ENCODE results near the gene RAD54L2.
"Not testable (repeated sequence)": the region's sequence is repeated elsewhere in the genome, so short reads cannot be mapped to it uniquely, and the experiment has no call there.

Gene RAD54L2

GRCh38 chr3:51519848-51520247, 18.7 kb upstream of the RAD54L2 start:
- H3K4me1 ChIP-seq (ENCODE audit: control insufficient read depth, insufficient read depth, low read length) = no peaks in the 10 kb centered on the region
- H3K9me3 ChIP-seq (replicated peaks; ENCODE audit: low read length) = no peaks in the 10 kb centered on the region
- H3K36me3 ChIP-seq (ENCODE audit: insufficient read depth, low read length) = no peaks in the 10 kb centered on the region
- H3K9ac ChIP-seq (ENCODE audit: low read depth, low read length) = no peak overlapping the region
- peaks cover 15% of the 10 kb centered on the region for H3K27me3 ChIP-seq (ENCODE audit: control insufficient read depth, insufficient read depth, low read length)
- H3K4me2 ChIP-seq (ENCODE audit: low read length) = no peak overlapping the region
- no peak overlapping the region for H3K4me3 ChIP-seq (ENCODE audit: low read length)

DNA sequence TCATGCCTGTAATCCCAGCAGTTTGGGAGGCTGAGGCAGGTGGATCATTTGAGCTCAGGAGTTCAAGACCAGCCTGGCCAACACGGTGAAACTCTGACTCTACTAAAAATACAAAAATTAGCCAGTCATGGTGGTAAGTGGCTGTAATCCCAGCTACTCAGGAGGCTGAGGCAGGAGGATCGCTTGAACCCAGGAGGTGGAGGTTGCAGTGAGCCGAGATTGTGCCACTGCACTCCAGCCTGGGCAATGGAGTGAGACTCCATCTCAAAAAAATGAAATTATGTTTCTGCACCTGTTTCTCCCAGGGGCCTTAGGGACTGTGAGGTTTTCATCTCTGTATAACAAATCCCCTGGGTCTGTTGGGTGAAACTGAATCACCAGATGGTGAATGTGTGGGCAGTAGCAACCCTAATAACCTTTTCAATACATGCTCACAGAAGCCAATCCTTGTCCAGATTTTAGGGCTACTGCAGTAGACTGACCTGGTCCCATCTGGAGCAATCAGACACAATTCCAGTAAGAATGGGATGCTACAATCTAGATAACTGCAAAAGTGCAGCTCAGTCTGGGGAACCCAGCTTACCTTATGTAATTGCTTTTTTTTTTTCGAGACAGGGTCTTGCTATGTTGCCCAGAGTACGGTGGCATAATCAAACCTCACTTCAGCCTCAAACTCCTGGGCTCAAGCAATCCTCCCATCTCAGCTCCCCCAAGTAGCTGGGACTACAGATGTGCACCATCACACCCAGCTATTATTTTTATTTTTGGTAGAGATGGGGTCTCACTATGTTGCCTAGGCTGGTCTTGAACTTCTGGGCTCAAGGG, 17.4 kb upstream of the RAD54L2 start:
- H3K9me3 ChIP-seq (replicated peaks; ENCODE audit: low read length); H3K4me2 ChIP-seq (ENCODE audit: low read length); H3K4me1 ChIP-seq (ENCODE audit: control insufficient read depth, insufficient read depth, low read length); H3K4me3 ChIP-seq (ENCODE audit: low read length); H3K9ac ChIP-seq (ENCODE audit: low read depth, low read length); H3K36me3 ChIP-seq (ENCODE audit: insufficient read depth, low read length): not testable (repeated sequence)
- H3K27me3 ChIP-seq (ENCODE audit: control insufficient read depth, insufficient read depth, low read length) = peaks cover 17% of the 10 kb centered on the region

DNA sequence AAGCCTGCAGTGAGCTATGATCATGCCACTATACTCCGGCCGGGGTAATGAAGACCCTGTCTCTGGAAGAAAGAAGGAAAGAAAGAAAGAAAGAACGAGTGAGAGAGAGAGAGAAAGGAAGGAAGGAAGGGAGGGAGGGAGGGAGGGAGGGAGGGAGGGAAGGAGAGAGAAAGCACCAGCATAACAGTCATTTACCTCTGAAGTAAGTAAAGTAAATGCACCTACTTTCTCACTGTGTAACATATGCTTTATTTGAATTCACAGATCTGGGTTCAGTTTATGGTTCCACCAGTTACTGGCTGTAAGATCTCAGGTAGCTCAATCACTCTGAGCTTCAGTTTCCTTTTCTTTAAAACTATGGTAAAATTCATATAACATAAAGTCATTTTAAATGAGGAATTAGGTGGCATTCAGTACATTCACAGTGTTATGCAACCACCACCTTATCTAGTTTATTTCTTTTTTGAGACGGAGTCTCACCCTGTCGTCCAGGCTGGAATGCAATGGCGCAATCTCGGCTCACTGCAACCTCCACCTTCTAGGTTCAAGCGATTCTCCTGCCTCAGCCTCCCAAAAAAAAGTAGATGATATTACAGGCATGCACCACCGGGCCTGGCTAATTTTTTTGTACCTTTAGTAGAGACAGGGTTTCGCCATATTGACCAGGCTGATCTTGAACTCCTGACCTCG, 16.1 kb upstream of the RAD54L2 start:
- Histone ChIP-seq H3K9ac (ENCODE audit: low read depth, low read length) (no peak overlapping the region), H3K36me3 (ENCODE audit: insufficient read depth, low read length) (no peaks in the 10 kb centered on the region), H3K9me3 (replicated peaks; ENCODE audit: low read length) (no peaks in the 10 kb centered on the region), H3K4me3 (ENCODE audit: low read length) (no peak overlapping the region), H3K4me1 (ENCODE audit: control insufficient read depth, insufficient read depth, low read length) (no peaks in the 10 kb centered on the region), H3K4me2 (ENCODE audit: low read length) (no peak overlapping the region), H3K27me3 (ENCODE audit: control insufficient read depth, insufficient read depth, low read length) (peaks cover 24% of the 10 kb centered on the region)

- not testable (repeated sequence) for H3K36me3 ChIP-seq (ENCODE audit: insufficient read depth, low read length); H3K9me3 ChIP-seq (replicated peaks; ENCODE audit: low read length); H3K4me3 ChIP-seq (ENCODE audit: low read length); H3K9ac ChIP-seq (ENCODE audit: low read depth, low read length); H3K4me2 ChIP-seq (ENCODE audit: low read length); H3K4me1 ChIP-seq (ENCODE audit: control insufficient read depth, insufficient read depth, low read length)
- peaks cover 17% of the 10 kb centered on the region for H3K27me3 ChIP-seq (ENCODE audit: control insufficient read depth, insufficient read depth, low read length)
Measured at GRCh38 chr3:51524874-51525273, 13.6 kb upstream of the RAD54L2 start.

- no peaks in the 10 kb centered on the region for H3K9me3 ChIP-seq (replicated peaks; ENCODE audit: low read length)
- H3K4me1 ChIP-seq (ENCODE audit: control insufficient read depth, insufficient read depth, low read length) = no peaks in the 10 kb centered on the region
- no peaks in the 10 kb centered on the region for H3K36me3 ChIP-seq (ENCODE audit: insufficient read depth, low read length)
- H3K4me3 ChIP-seq (ENCODE audit: low read length) = no peak overlapping the region
- no peak overlapping the region for H3K4me2 ChIP-seq (ENCODE audit: low read length)
- peaks cover 29% of the 10 kb centered on the region for H3K27me3 ChIP-seq (ENCODE audit: control insufficient read depth, insufficient read depth, low read length)
- H3K9ac ChIP-seq (ENCODE audit: low read depth, low read length) = no peak overlapping the region
Measured at GRCh38 chr3:51530485-51530884, 8.0 kb upstream of the RAD54L2 start.

DNA sequence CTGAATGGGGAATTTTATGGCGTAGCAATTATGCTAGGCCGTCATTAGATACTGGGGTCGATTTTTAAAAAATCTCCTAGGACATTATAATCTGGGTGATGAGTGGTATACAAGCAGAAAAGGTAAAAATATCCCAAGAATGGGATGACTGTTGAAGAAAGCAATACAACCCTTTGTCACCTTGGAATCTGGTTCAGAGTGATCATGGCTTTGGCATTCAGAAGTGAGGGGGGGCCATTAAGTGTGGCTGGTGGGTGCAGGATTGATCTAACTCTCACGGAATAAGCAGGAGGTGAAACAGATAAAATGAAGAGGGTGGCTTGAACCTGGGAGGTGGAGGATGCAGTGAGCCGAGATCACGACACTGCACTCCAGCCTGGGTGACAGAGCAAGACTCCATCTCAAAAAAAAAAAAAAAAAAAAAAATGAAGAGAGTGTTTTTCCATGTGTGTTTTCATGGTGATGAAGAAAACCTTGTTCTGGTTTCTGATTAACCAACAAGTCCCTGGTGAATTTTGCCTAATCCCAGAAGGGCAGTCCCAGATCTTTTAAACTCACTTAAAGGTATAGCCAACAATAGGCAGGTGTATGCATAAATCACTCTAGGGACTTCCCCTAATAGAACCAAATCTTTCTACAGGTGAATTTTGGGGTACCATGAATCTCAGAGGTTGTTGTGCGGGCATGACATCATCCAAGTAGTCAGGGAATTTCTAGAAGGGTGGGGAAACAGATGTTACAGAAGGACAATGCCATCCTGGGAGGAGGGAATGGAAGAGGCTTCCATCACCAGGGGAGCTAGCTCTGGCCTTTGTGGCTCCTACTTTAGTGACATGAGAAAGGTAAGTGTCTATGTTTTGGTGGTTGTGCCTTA, 3.1 kb upstream of the RAD54L2 start:
- Histone ChIP-seq H3K27me3 (ENCODE audit: control insufficient read depth, insufficient read depth, low read length) (peaks cover 17% of the 10 kb centered on the region), H3K9ac (ENCODE audit: low read depth, low read length) (no peak overlapping the region), H3K4me2 (ENCODE audit: low read length) (no peak overlapping the region), H3K36me3 (ENCODE audit: insufficient read depth, low read length) (no peaks in the 10 kb centered on the region), H3K9me3 (replicated peaks; ENCODE audit: low read length) (no peaks in the 10 kb centered on the region), H3K4me3 (ENCODE audit: low read length) (no peak overlapping the region), H3K4me1 (ENCODE audit: control insufficient read depth, insufficient read depth, low read length) (peaks cover 13% of the 10 kb centered on the region)

DNA sequence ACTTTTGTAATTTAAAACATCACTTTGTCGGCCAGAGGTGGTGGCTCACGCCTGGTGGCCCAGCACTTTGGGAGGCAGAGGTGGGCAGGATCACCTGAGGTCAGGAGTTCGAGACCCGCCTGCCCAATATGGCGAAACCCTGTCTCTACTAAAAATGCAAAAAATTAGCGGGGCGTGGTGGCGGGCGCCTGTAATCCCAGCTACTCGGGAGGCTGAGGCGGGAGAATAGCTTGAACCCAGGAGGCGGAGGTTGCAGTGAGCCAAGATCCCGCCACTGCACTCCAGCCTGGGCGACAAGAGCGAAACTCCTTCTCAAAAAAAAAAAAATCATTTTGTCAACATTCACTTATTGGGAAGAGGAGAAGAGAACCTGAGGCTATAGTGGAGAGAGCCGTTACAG, 888 bp upstream of the RAD54L2 start:
- Histone ChIP-seq H3K4me1 (ENCODE audit: control insufficient read depth, insufficient read depth, low read length) (peaks cover 21% of the 10 kb centered on the region), H3K9ac (ENCODE audit: low read depth, low read length) (peak overlapping the region; percentile 99), H3K4me3 (ENCODE audit: low read length) (peak overlapping the region; percentile 85), H3K4me2 (ENCODE audit: low read length) (peak overlapping the region; percentile 95)
- not testable (repeated sequence) for H3K36me3 ChIP-seq (ENCODE audit: insufficient read depth, low read length); H3K27me3 ChIP-seq (ENCODE audit: control insufficient read depth, insufficient read depth, low read length); H3K9me3 ChIP-seq (replicated peaks; ENCODE audit: low read length)

GRCh38 chr3:51538115-51538458, 432 bp upstream of the RAD54L2 start:
- H3K27me3 ChIP-seq (ENCODE audit: control insufficient read depth, insufficient read depth, low read length) = peaks cover under 1% of the 10 kb centered on the region
- H3K9me3 ChIP-seq (replicated peaks; ENCODE audit: low read length) = no peaks in the 10 kb centered on the region
- peak overlapping the region; percentile 85 for H3K4me3 ChIP-seq (ENCODE audit: low read length)
- H3K4me1 ChIP-seq (ENCODE audit: control insufficient read depth, insufficient read depth, low read length) = peaks cover 21% of the 10 kb centered on the region
- peak overlapping the region; percentile 95 for H3K4me2 ChIP-seq (ENCODE audit: low read length)
- H3K9ac ChIP-seq (ENCODE audit: low read depth, low read length) = peak overlapping the region; percentile 99
- peaks cover 2% of the 10 kb centered on the region for H3K36me3 ChIP-seq (ENCODE audit: insufficient read depth, low read length)

DNA sequence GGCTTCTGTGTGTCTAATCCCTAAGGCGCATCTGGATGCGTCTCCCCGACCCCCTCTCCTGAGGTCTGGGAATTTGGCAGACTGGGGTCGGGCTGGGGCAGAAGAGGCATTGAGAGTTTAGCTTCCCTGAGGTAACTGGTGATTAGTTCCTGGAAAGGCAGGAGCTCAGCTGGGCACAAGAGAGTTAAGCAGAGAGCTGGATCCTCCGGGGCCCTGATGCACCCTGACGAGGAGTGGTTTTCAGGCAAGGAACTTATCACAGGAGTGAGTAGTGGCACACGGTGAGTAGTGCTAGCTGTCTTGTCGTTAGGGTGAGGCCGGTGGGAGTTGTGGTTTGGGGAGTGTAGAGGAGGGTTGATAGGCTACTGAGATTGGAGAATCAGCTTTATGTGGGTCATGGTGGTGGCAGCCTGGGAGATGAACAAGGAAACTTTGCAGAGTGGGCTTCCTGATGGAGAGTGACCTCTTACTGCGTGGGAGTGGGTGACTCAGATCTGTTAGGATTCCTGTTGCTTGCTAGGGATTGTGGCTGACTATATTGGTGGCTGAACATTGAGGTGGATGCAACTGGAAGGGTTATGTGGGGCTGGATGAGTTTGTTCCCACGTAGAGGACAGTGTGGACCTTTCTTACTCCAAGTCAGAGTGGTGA, 897 bp downstream of the RAD54L2 start:
- H3K27me3 ChIP-seq (ENCODE audit: control insufficient read depth, insufficient read depth, low read length) = no peaks in the 10 kb centered on the region
- peaks cover 21% of the 10 kb centered on the region for H3K4me1 ChIP-seq (ENCODE audit: control insufficient read depth, insufficient read depth, low read length)
- peak overlapping the region; percentile 95 for H3K4me2 ChIP-seq (ENCODE audit: low read length)
- peak overlapping the region; percentile 99 for H3K9ac ChIP-seq (ENCODE audit: low read depth, low read length)
- H3K9me3 ChIP-seq (replicated peaks; ENCODE audit: low read length) = no peaks in the 10 kb centered on the region
- peak overlapping the region; percentile 85 for H3K4me3 ChIP-seq (ENCODE audit: low read length)
- H3K36me3 ChIP-seq (ENCODE audit: insufficient read depth, low read length) = peaks cover 8% of the 10 kb centered on the region

- Histone ChIP-seq H3K36me3 (ENCODE audit: insufficient read depth, low read length) (peaks cover 14% of the 10 kb centered on the region), H3K4me1 (ENCODE audit: control insufficient read depth, insufficient read depth, low read length) (peaks cover 18% of the 10 kb centered on the region)
- not testable (repeated sequence) for H3K9me3 ChIP-seq (replicated peaks; ENCODE audit: low read length); H3K4me3 ChIP-seq (ENCODE audit: low read length); H3K27me3 ChIP-seq (ENCODE audit: control insufficient read depth, insufficient read depth, low read length); H3K4me2 ChIP-seq (ENCODE audit: low read length); H3K9ac ChIP-seq (ENCODE audit: low read depth, low read length)
Measured at GRCh38 chr3:51542596-51542995, 4.1 kb downstream of the RAD54L2 start.
